Activated CD8-positive, alpha-beta memory T cell treated with anti-CD3 and anti-CD28 coated beads for 4 hours (primary cell): ENCODE measurements around the gene STARD6.
"Not testable (repeated sequence)": the region's sequence is repeated elsewhere in the genome, so short reads cannot be mapped to it uniquely, and the experiment has no call there.

ENCODE experiments used
- DNase-seq, 2 donors: peaks; one replicate each; pipeline ENCODE4 v3.0.0-alpha.2; 2020; ENCODE audit warnings: low read depth in 2 of 2

The STARD6 gene

GRCh38 chr18:54357660-54358494 is at the start of gene STARD6, which contains the start of gene C18orf54:
Gene STARD6, minus strand, starts transcription at chr18:54357858. Its CDS starts 3,285 bp downstream, at chr18:54354573.
Gene C18orf54, plus strand, starts transcription at chr18:54357906. Its CDS starts 2,667 bp downstream, at chr18:54360573.
- DNase-seq: peak; percentile 76 to 77

- no peak for DNase-seq
Measured at GRCh38 chr18:54405290-54405689, 47.6 kb upstream of the STARD6 start.

GRCh38 chr18:54396760-54397159 is 39.1 kb upstream of the STARD6 start:
- DNase-seq: no peak

- DNase-seq: no peak
Measured at GRCh38 chr18:54393648-54394294, 36.1 kb upstream of the STARD6 start.

GRCh38 chr18:54392543-54393023 is 34.9 kb upstream of the STARD6 start:
- no peak for DNase-seq

GRCh38 chr18:54390838-54391237 is 33.2 kb upstream of the STARD6 start:
- no peak for DNase-seq

- no peak for DNase-seq
Measured at GRCh38 chr18:54389143-54389505, 31.5 kb upstream of the STARD6 start.

GRCh38 chr18:54388203-54389142 is 30.8 kb upstream of the STARD6 start:
- DNase-seq: peak in 1 of 2 donors; percentile 1

GRCh38 chr18:54387631-54388030 is 30.0 kb upstream of the STARD6 start:
- no peak for DNase-seq

- not testable (repeated sequence) for DNase-seq
Measured at GRCh38 chr18:54386800-54387495, 29.3 kb upstream of the STARD6 start.

GRCh38 chr18:54386043-54386442 is 28.4 kb upstream of the STARD6 start:
- no peak for DNase-seq

GRCh38 chr18:54382733-54383252 is 25.1 kb upstream of the STARD6 start:
- DNase-seq: no peak

GRCh38 chr18:54382076-54382475 is 24.4 kb upstream of the STARD6 start:
- no peak for DNase-seq

GRCh38 chr18:54381640-54382039 is 24.0 kb upstream of the STARD6 start:
- no peak for DNase-seq

- DNase-seq: no peak
Measured at GRCh38 chr18:54378057-54378456, 20.4 kb upstream of the STARD6 start.

GRCh38 chr18:54360406-54360805 is 2.7 kb upstream of the STARD6 start:
- DNase-seq: no peak

- no peak for DNase-seq
Measured at GRCh38 chr18:54359233-54359632, 1.6 kb upstream of the STARD6 start.

- DNase-seq: no peak
Measured at GRCh38 chr18:54358495-54359040, 910 bp upstream of the STARD6 start.

GRCh38 chr18:54357082-54357659 is 487 bp downstream of the STARD6 start:
- no peak for DNase-seq

GRCh38 chr18:54351186-54351585 is 6.5 kb downstream of the STARD6 start:
- no peak for DNase-seq
